Stimulated activated CD8-positive, alpha-beta memory T cell treated with anti-CD3 and anti-CD28 coated beads, Interleukin-7, amount 100 ng/mL, for 24 hours (primary cell): ENCODE results near the gene ANKS3.

Experiments
- DNase-seq: peaks from one replicate; pipeline ENCODE4 v3.0.0-alpha.2; 2020; ENCODE audit warnings: low read depth

ANKS3 gene

GRCh38 chr16:4696172-4696904, 37.7 kb downstream of the ANKS3 start:
- no peak for DNase-seq

GRCh38 chr16:4695473-4696171, 38.4 kb downstream of the ANKS3 start:
- DNase-seq: no peak

GRCh38 chr16:4694642-4695451, 39.2 kb downstream of the ANKS3 start:
- no peak for DNase-seq

GRCh38 chr16:4693956-4694641, 40.0 kb downstream of the ANKS3 start:
- no peak for DNase-seq

GRCh38 chr16:4693296-4693955, 40.6 kb downstream of the ANKS3 start, which contains the start of gene NUDT16L1:
NUDT16L1 (plus strand) TSS chr16:4693562; CDS start chr16:4693727, 165 bp downstream.
- peak; percentile 89 for DNase-seq

- no peak for DNase-seq
These were observed 41.4 kb downstream of the ANKS3 start for GRCh38 chr16:4692460-4693295.

- no peak for DNase-seq
These were observed 42.2 kb downstream of the ANKS3 start for GRCh38 chr16:4691666-4692412.

- DNase-seq: no peak
These were observed 43.0 kb downstream of the ANKS3 start for GRCh38 chr16:4690946-4691665.

GRCh38 chr16:4689864-4690704, 44.0 kb downstream of the ANKS3 start:
- DNase-seq: no peak

- DNase-seq: no peak
These were observed 44.9 kb downstream of the ANKS3 start for GRCh38 chr16:4689091-4689671.

- no peak for DNase-seq
These were observed 45.4 kb downstream of the ANKS3 start for GRCh38 chr16:4688674-4689045.

GRCh38 chr16:4687946-4688673, 46.0 kb downstream of the ANKS3 start:
- no peak for DNase-seq

- no peak for DNase-seq
These were observed 46.7 kb downstream of the ANKS3 start for GRCh38 chr16:4687416-4687815.

GRCh38 chr16:4686497-4687210, 47.4 kb downstream of the ANKS3 start:
- DNase-seq: no peak

GRCh38 chr16:4685776-4686496, 48.1 kb downstream of the ANKS3 start:
- DNase-seq: no peak

- DNase-seq: no peak
These were observed 48.8 kb downstream of the ANKS3 start for GRCh38 chr16:4685292-4685691.
